Adipose tissue (tissue), 3 donors: Measurements from ENCODE around the gene FYB1. TPM values are rescaled to one million over a fixed set of nuclear protein-coding genes. Genes with fewer than 3 reads are reported as not detected.

ENCODE experiments used
- H3K27ac ChIP-seq: one replicate; pipeline ENCODE4 v1.5.1; 2013; ENCODE audit warnings: low read depth, low read length
- WGBS, 3 donors: extraction: QIAGEN DNeasy Blood & Tissue Kit; methylation state at CpG; one replicate each; pipeline ENCODE4 v1.1.7; 2013; 5-methylcytosine and 5-hydroxymethylcytosine counted together
- polyA plus RNA-seq, 3 donors: library from polyadenylated mRNA; stranded (reverse); fragments of 200-250 nt; gene quantifications; one replicate each; pipeline ENCODE4 v1.2.3, GENCODE V29; 2013
- donor health status: healthy with polysubstance abuse.
- donor health status: Bipolar disorder and iron deficiency.
- donor health status: healthy.

FYB1 gene
- polyA plus RNA-seq, 3 donors = 1.1 to 12.1 (median 4.9) TPM

GRCh38 chr5:39116344-39117170, 102.8 kb downstream of the FYB1 start:
- WGBS, 3 donors = 84 to 96% (median 91%) methylated on average over 3 of the region's 3 CpGs
- H3K27ac ChIP-seq = no peak overlapping the region

GRCh38 chr5:39115644-39116343, 103.6 kb downstream of the FYB1 start:
- WGBS, 3 donors = 66 to 76% (median 69%) methylated on average over 5 of the region's 5 CpGs
- H3K27ac ChIP-seq = no peak overlapping the region

- 80 to 93% (median 90%) methylated on average over 4 of the region's 4 CpGs for WGBS, 3 donors
- H3K27ac ChIP-seq = no peak overlapping the region
Observed at GRCh38 chr5:39114155-39114554, 105.2 kb downstream of the FYB1 start.

- H3K27ac ChIP-seq = no peak overlapping the region
- WGBS, 3 donors = 74 to 84% (median 82%) methylated on average over 4 of the region's 4 CpGs
Observed at GRCh38 chr5:39113354-39113953, 105.9 kb downstream of the FYB1 start.

- no peak overlapping the region for H3K27ac ChIP-seq
- 67 to 95% (median 89%) methylated on average over 2 of the region's 2 CpGs for WGBS, 3 donors
Observed at GRCh38 chr5:39109606-39110005, 109.8 kb downstream of the FYB1 start.

- 74 to 84% (median 81%) methylated on average over 3 of the region's 3 CpGs for WGBS, 3 donors
- no peak overlapping the region for H3K27ac ChIP-seq
Observed at GRCh38 chr5:39108987-39109386, 110.4 kb downstream of the FYB1 start.

- H3K27ac ChIP-seq = no peak overlapping the region
Observed at GRCh38 chr5:39107350-39107749, 112.0 kb downstream of the FYB1 start.

- no peak overlapping the region for H3K27ac ChIP-seq
- WGBS, 3 donors = 54 to 61% (median 58%) methylated on average over 1 of the region's 1 CpG
Observed at GRCh38 chr5:39106322-39106721, 113.0 kb downstream of the FYB1 start.

- no peak overlapping the region for H3K27ac ChIP-seq
- WGBS, 3 donors = 62 to 80% (median 73%) methylated on average over 1 of the region's 1 CpG
Observed at GRCh38 chr5:39104221-39104620, 115.1 kb downstream of the FYB1 start.

GRCh38 chr5:39102684-39103155, 116.6 kb downstream of the FYB1 start:
- 73 to 90% (median 89%) methylated on average over 4 of the region's 4 CpGs for WGBS, 3 donors
- no peak overlapping the region for H3K27ac ChIP-seq

GRCh38 chr5:39100851-39101396, 118.4 kb downstream of the FYB1 start:
- no peak overlapping the region for H3K27ac ChIP-seq
- 63 to 76% (median 72%) methylated on average over 7 of the region's 7 CpGs for WGBS, 3 donors

- no peak overlapping the region for H3K27ac ChIP-seq
- 82 to 90% (median 89%) methylated on average over 6 of the region's 6 CpGs for WGBS, 3 donors
Observed at GRCh38 chr5:39100301-39100850, 119.0 kb downstream of the FYB1 start.

GRCh38 chr5:39099831-39100230, 119.5 kb downstream of the FYB1 start:
- no peak overlapping the region for H3K27ac ChIP-seq

GRCh38 chr5:39093352-39093751, 126.0 kb downstream of the FYB1 start:
- H3K27ac ChIP-seq = no peak overlapping the region
- WGBS, 3 donors = 40 to 73% (median 65%) methylated on average over 1 of the region's 1 CpG

- H3K27ac ChIP-seq = no peak overlapping the region
- WGBS, 3 donors = 49 to 67% (median 65%) methylated on average over 4 of the region's 4 CpGs
Observed at GRCh38 chr5:39092581-39093351, 126.6 kb downstream of the FYB1 start.

- H3K27ac ChIP-seq = no peak overlapping the region
- WGBS, 3 donors = 82 to 85% (median 84%) methylated on average over 7 of the region's 7 CpGs
Observed at GRCh38 chr5:39091940-39092580, 127.3 kb downstream of the FYB1 start.

- WGBS, 3 donors = 82 to 95% (median 87%) methylated on average over 1 of the region's 1 CpG
- no peak overlapping the region for H3K27ac ChIP-seq
Observed at GRCh38 chr5:39083968-39084367, 135.4 kb downstream of the FYB1 start.

- no peak overlapping the region for H3K27ac ChIP-seq
- 82 to 94% (median 83%) methylated on average over 3 of the region's 3 CpGs for WGBS, 3 donors
Observed at GRCh38 chr5:39082995-39083394, 136.4 kb downstream of the FYB1 start.
